Astrocyte (in vitro differentiated cells and primary cell): ENCODE results near the gene GPATCH4. TPM values are rescaled to one million over a fixed set of nuclear protein-coding genes. Genes with fewer than 3 reads are reported as not detected.
"Not testable (repeated sequence)": the region's sequence is repeated elsewhere in the genome, so short reads cannot be mapped to it uniquely, and the experiment has no call there.

Source experiments
- DNase-seq: peaks from one replicate; pipeline ENCODE4 v3.0.0-alpha.2; 2010; ENCODE audit warnings: low read depth
- FAIRE-seq: peaks from 2 replicates; lab custom pipeline; 2011; peaks lifted over from hg19 to GRCh38; lab: Jason Lieb, UNC
- H2AFZ ChIP-seq: 2 replicates; pipeline ENCODE4 v1.6.0; 2012; ENCODE audit warnings: low read depth, low read length, inconsistent platforms
- H3K27ac ChIP-seq: 2 replicates; pipeline ENCODE4 v1.5.1; 2011; ENCODE audit warnings: low read depth, low read length, inconsistent platforms
- H3K27me3 ChIP-seq: 2 replicates; pipeline ENCODE4 v1.6.0; 2011; ENCODE audit warnings: low read length, inconsistent platforms; ENCODE audit not compliant: insufficient read depth
- H3K36me3 ChIP-seq: 2 replicates; pipeline ENCODE4 v1.5.1; 2011; ENCODE audit warnings: low read length, inconsistent platforms; ENCODE audit not compliant: insufficient read depth
- H3K4me1 ChIP-seq: 2 replicates; pipeline ENCODE4 v1.5.1; 2011; ENCODE audit warnings: low read length, inconsistent platforms; ENCODE audit not compliant: insufficient read depth
- H3K4me2 ChIP-seq: 2 replicates; pipeline ENCODE4 v1.6.0; 2012; ENCODE audit warnings: low read length, inconsistent platforms
- H3K4me3 ChIP-seq: 2 replicates; pipeline ENCODE4 v1.5.1; 2011; ENCODE audit warnings: low read depth, mild to moderate bottlenecking, low read length, inconsistent platforms; ENCODE audit not compliant: insufficient read depth
- H3K79me2 ChIP-seq: 2 replicates; pipeline ENCODE4 v1.6.0; 2012; ENCODE audit warnings: mild to moderate bottlenecking, low read length, inconsistent platforms; ENCODE audit not compliant: insufficient read depth
- H3K9ac ChIP-seq: 2 replicates; pipeline ENCODE4 v1.6.0; 2012; ENCODE audit warnings: mild to moderate bottlenecking, low read length, inconsistent platforms
- H3K9me3 ChIP-seq: 2 replicates; pipeline ENCODE4 v1.5.1; 2012; ENCODE audit warnings: low read depth, mild to moderate bottlenecking, low read length, inconsistent platforms; ENCODE audit not compliant: insufficient read depth
- H4K20me1 ChIP-seq: 2 replicates; pipeline ENCODE4 v1.6.0; 2012; ENCODE audit warnings: low read length, inconsistent platforms; ENCODE audit not compliant: insufficient read depth
- H3K27ac Mint-ChIP-seq: one replicate; pipeline ENCODE4 v1.8.0; 2021; ENCODE audit warnings: mild to moderate bottlenecking, mixed read lengths; ENCODE audit not compliant: unreplicated experiment
- H3K27me3 Mint-ChIP-seq: one replicate; pipeline ENCODE4 v1.8.0; 2021; ENCODE audit warnings: low read depth, mixed read lengths; ENCODE audit not compliant: unreplicated experiment
- H3K36me3 Mint-ChIP-seq: one replicate; pipeline ENCODE4 v1.8.0; 2021; ENCODE audit warnings: low read depth, mixed read lengths; ENCODE audit not compliant: unreplicated experiment
- H3K4me1 Mint-ChIP-seq: one replicate; pipeline ENCODE4 v1.8.0; 2021; ENCODE audit warnings: low read depth, mixed read lengths; ENCODE audit not compliant: unreplicated experiment
- H3K4me3 Mint-ChIP-seq: one replicate; pipeline ENCODE4 v1.8.0; 2021; ENCODE audit warnings: mild to moderate bottlenecking, moderate library complexity, mixed read lengths; ENCODE audit not compliant: unreplicated experiment
- H3K9me3 Mint-ChIP-seq: one replicate; pipeline ENCODE4 v1.8.0; 2021; ENCODE audit warnings: mild to moderate bottlenecking, mixed read lengths; ENCODE audit not compliant: unreplicated experiment
- CTCF ChIP-seq: IDR thresholded peaks from 2 replicates; pipeline ENCODE4 v1.5.1; 2011; ENCODE audit warnings: low read depth, mild to moderate bottlenecking, inconsistent platforms, low read length, moderate library complexity; ENCODE audit not compliant: insufficient read depth
- EZH2 ChIP-seq: IDR thresholded peaks from 2 replicates; pipeline ENCODE4 v1.6.1; 2012; ENCODE audit warnings: mild to moderate bottlenecking, low read length, inconsistent platforms; ENCODE audit not compliant: insufficient read depth
- total RNA-seq: library from RNA; stranded (reverse); gene quantifications from 2 replicates; pipeline ENCODE4 v1.2.1, GENCODE V29; 2021

GPATCH4 gene
- total RNA-seq, 1 donor from 2014 or later, result 22.8 TPM

- DNase-seq (no peak), FAIRE-seq (no peak)
- H3K9me3 ChIP-seq, result no peaks in the 10 kb centered on the region
- H3K27me3 ChIP-seq, result peaks cover 76% of the 10 kb centered on the region
- no peaks in the 10 kb centered on the region for H3K36me3 ChIP-seq
- Mint-ChIP-seq H3K9me3 (no peaks in the 10 kb centered on the region), H3K27ac (no peak overlapping the region), H3K36me3 (no peaks in the 10 kb centered on the region), H3K4me1 (peaks cover 8% of the 10 kb centered on the region), H3K4me3 (no peak overlapping the region), H3K27me3 (peaks cover 72% of the 10 kb centered on the region)
- H4K20me1 ChIP-seq, result peaks cover 16% of the 10 kb centered on the region
- no peak overlapping the region for H3K4me2 ChIP-seq
- no peak overlapping the region for H3K4me3 ChIP-seq
- no peak overlapping the region for H3K27ac ChIP-seq
- H3K79me2 ChIP-seq, result no peaks in the 10 kb centered on the region
- H3K4me1 ChIP-seq, result peaks cover 7% of the 10 kb centered on the region
- no peak for TF ChIP-seq CTCF
- TF ChIP-seq EZH2, result peak; percentile 74
- H3K9ac ChIP-seq, result no peak overlapping the region
- H2AFZ ChIP-seq, result no peak overlapping the region
Observed at GRCh38 chr1:156638189-156638985, 37.1 kb upstream of the GPATCH4 start.

- H3K79me2 ChIP-seq, result no peaks in the 10 kb centered on the region
- no peak overlapping the region for H2AFZ ChIP-seq
- Mint-ChIP-seq H3K9me3 (no peaks in the 10 kb centered on the region), H3K4me3 (no peak overlapping the region), H3K4me1 (no peaks in the 10 kb centered on the region), H3K36me3 (no peaks in the 10 kb centered on the region), H3K27ac (no peak overlapping the region), H3K27me3 (peaks cover 62% of the 10 kb centered on the region)
- no peak overlapping the region for H3K4me2 ChIP-seq
- no peak for FAIRE-seq
- no peak overlapping the region for H3K27ac ChIP-seq
- H3K9me3 ChIP-seq, result no peaks in the 10 kb centered on the region
- TF ChIP-seq CTCF (no peak), EZH2 (no peak)
- no peak for DNase-seq
- peaks cover 48% of the 10 kb centered on the region for H3K27me3 ChIP-seq
- H3K9ac ChIP-seq, result no peak overlapping the region
- H3K36me3 ChIP-seq, result no peaks in the 10 kb centered on the region
- no peaks in the 10 kb centered on the region for H3K4me1 ChIP-seq
- no peaks in the 10 kb centered on the region for H4K20me1 ChIP-seq
- no peak overlapping the region for H3K4me3 ChIP-seq
Observed at GRCh38 chr1:156632355-156632754, 31.1 kb upstream of the GPATCH4 start.

GRCh38 chr1:156631152-156631551, 29.9 kb upstream of the GPATCH4 start:
- H3K4me1 ChIP-seq, result not testable (repeated sequence)
- H3K27me3 ChIP-seq, result peaks cover 47% of the 10 kb centered on the region
- peaks cover 58% of the 10 kb centered on the region for H3K27me3 Mint-ChIP-seq

More at GRCh38 chr1:156631152-156631551, 29.9 kb upstream of the GPATCH4 start:
- H3K9me3 Mint-ChIP-seq, FAIRE-seq, H3K9ac ChIP-seq, H3K27ac Mint-ChIP-seq, H3K4me2 ChIP-seq, H4K20me1 ChIP-seq, DNase-seq, H3K9me3 ChIP-seq, H3K36me3 Mint-ChIP-seq, H3K27ac ChIP-seq, H3K36me3 ChIP-seq, H2AFZ ChIP-seq, H3K4me1 Mint-ChIP-seq, H3K4me3 Mint-ChIP-seq, H3K4me3 ChIP-seq, H3K79me2 ChIP-seq: not testable (repeated sequence)
